Measurements from ENCODE around the gene EEF1G. TPM values are rescaled to one million over a fixed set of nuclear protein-coding genes. Genes with fewer than 3 reads are reported as not detected.

EEF1G gene
- total and polyA plus RNA-seq, 2 of the 13 experiments (the other 11 are each of a cell fraction or from before 2014, with no cell fraction given) = 1,787 to 2,144 TPM

- peak; percentile 49 for TF ChIP-seq TBX2 (CRISPR knock-in tag; IDR thresholded peaks at IDR 0.05; ENCODE audit: borderline replicate concordance)
- peak; percentile 60; the same call in 1 of the 2 replicates for TF ChIP-seq ZNF563 (CRISPR knock-in tag; IDR thresholded peaks at IDR 0.05)
- TF ChIP-seq ZSCAN31 (CRISPR knock-in tag; IDR thresholded peaks at IDR 0.05; ENCODE audit: low read depth) = peak; percentile 39
- 0 out of 2 replicates have a peak, but pooled peaks have one; percentile 44 for TF ChIP-seq SRY (CRISPR knock-in tag; IDR thresholded peaks at IDR 0.05)
- TF ChIP-seq ZNF230 (CRISPR knock-in tag; IDR thresholded peaks at IDR 0.05) = 0 out of 2 replicates have a peak, but pooled peaks have one; percentile 76
- TF ChIP-seq MBD4 (IDR thresholded peaks at IDR 0.05; ENCODE audit: borderline replicate concordance, low read length) = 0 out of 2 replicates have a peak, but pooled peaks have one; percentile 39
- TF ChIP-seq MED1 (CRISPR knock-in tag; IDR thresholded peaks at IDR 0.05) = no peak
- TF ChIP-seq, protein P1, sequence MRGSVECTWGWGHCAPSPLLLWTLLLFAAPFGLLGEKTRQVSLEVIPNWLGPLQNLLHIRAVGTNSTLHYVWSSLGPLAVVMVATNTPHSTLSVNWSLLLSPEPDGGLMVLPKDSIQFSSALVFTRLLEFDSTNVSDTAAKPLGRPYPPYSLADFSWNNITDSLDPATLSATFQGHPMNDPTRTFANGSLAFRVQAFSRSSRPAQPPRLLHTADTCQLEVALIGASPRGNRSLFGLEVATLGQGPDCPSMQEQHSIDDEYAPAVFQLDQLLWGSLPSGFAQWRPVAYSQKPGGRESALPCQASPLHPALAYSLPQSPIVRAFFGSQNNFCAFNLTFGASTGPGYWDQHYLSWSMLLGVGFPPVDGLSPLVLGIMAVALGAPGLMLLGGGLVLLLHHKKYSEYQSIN (CRISPR knock-in tag; IDR thresholded peaks at IDR 0.05; ENCODE audit: borderline replicate concordance) = no peak
- no peak for TF ChIP-seq E2F1 (CRISPR knock-in tag; IDR thresholded peaks at IDR 0.05)
- TF ChIP-seq ZFY (CRISPR knock-in tag; IDR thresholded peaks at IDR 0.05) = no peak
- TF ChIP-seq, protein P2, sequence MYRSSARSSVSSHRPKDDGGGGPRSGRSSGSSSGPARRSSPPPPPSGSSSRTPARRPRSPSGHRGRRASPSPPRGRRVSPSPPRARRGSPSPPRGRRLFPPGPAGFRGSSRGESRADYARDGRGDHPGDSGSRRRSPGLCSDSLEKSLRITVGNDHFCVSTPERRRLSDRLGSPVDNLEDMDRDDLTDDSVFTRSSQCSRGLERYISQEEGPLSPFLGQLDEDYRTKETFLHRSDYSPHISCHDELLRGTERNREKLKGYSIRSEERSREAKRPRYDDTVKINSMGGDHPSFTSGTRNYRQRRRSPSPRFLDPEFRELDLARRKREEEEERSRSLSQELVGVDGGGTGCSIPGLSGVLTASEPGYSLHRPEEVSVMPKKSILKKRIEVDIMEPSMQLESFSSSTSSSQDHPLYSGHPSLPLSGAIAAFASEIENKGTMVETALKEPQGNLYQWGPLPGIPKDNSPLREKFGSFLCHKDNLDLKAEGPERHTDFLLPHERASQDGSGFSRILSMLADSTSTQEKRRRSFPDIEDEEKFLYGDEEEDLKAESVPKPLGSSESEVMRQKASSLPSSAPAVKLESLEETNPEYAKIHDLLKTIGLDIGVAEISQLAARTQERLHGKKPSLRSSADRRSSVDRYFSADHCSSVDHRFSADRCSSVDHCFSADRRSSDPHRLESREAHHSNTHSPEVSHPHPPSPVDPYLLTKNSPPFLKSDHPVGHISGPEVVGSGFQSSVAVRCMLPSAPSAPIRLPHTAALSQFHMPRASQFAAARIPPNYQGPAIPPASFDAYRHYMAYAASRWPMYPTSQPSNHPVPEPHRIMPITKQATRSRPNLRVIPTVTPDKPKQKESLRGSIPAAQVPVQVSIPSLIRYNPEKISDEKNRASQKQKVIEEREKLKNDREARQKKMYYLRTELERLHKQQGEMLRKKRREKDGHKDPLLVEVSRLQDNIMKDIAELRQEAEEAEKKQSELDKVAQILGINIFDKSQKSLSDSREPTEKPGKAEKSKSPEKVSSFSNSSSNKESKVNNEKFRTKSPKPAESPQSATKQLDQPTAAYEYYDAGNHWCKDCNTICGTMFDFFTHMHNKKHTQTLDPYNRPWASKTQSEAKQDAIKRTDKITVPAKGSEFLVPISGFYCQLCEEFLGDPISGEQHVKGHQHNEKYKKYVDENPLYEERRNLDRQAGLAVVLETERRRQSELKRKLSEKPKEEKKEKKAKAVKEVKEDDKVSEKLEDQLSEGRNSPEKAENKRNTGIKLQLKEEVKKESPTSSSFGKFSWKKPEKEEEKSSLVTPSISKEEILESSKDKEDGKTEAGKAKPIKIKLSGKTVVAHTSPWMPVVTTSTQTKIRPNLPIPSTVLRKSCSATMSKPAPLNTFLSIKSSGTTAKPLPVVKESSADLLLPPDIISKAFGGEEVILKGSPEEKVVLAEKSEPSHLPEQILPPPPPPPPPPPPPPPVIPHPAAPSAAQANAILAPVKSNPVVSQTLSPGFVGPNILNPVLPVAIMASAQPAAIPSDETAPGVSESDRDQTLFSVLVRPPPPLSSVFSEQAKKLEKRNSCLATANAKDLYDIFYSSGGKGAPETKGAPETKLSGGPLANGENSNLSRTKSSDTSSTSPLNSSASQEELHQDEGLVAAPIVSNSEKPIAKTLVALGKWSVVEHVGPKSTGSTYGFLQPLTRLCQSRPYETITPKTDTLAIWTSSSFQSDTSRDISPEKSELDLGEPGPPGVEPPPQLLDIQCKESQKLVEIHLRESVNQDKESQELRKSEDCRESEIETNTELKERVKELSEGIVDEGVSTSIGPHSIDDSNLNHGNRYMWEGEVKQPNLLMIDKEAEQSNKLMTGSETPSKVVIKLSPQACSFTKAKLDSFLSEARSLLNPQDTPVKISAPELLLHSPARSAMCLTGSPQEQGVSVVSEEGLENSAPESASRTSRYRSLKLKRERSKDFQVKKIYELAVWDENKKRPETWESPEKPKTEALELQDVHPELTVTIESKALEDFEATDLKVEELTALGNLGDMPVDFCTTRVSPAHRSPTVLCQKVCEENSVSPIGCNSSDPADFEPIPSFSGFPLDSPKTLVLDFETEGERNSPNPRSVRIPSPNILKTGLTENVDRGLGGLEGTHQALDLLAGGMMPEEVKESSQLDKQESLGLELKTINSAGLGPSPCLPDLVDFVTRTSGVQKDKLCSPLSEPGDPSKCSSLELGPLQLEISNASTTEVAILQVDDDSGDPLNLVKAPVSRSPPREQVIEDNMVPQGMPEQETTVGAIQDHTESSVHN (CRISPR knock-in tag; IDR thresholded peaks at IDR 0.05) = 0 out of 2 replicates have a peak, but pooled peaks have one; percentile 7
- TF ChIP-seq MXD1 (CRISPR knock-in tag; IDR thresholded peaks at IDR 0.05) = no peak
- TF ChIP-seq CHCHD3 (CRISPR knock-in tag; IDR thresholded peaks at IDR 0.05) = no peak
- TF ChIP-seq ZNF747 (CRISPR knock-in tag; IDR thresholded peaks at IDR 0.05; ENCODE audit: borderline replicate concordance) = 0 out of 2 replicates have a peak, but pooled peaks have one; percentile 53
- TF ChIP-seq, protein P3, sequence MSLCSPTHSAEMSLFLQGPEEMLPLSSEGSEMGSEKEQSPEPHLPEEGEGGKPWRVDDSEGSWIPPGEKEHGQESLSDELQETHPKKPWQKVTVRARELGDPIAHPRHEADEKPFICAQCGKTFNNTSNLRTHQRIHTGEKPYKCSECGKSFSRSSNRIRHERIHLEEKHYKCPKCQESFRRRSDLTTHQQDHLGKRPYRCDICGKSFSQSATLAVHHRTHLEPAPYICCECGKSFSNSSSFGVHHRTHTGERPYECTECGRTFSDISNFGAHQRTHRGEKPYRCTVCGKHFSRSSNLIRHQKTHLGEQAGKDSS (CRISPR knock-in tag; IDR thresholded peaks at IDR 0.05; ENCODE audit: borderline replicate concordance, low read depth) = peak; percentile 47; the same call in 1 of the 2 replicates
- 0 out of 2 replicates have a peak, but pooled peaks have one; percentile 22 for TF ChIP-seq ZNF773 (CRISPR knock-in tag; IDR thresholded peaks at IDR 0.05; ENCODE audit: borderline replicate concordance)
- 0 out of 2 replicates have a peak, but pooled peaks have one; percentile 17 for TF ChIP-seq ZNF549 (CRISPR knock-in tag; IDR thresholded peaks at IDR 0.05)
Measured at GRCh38 chr11:62574363-62575071, 826 bp upstream of the EEF1G start (continued).

Measured in HepG2 (cell line).